AG10803 (cell line): ENCODE data around the gene ZNF511.

ENCODE experiments used
- DNase-seq: peaks from one replicate; pipeline ENCODE4 v3.0.0; 2010; ENCODE audit warnings: low read depth
- H3K4me3 ChIP-seq: 2 replicates; pipeline ENCODE4 v1.5.1; 2011; ENCODE audit warnings: mild to moderate bottlenecking, low read length, control low read depth
- TF ChIP-seq, protein P1 (sequence below): conservative IDR thresholded peaks from 2 replicates; pipeline ENCODE4 v1.5.1; 2011; ENCODE audit warnings: mild to moderate bottlenecking, low read length, control low read depth, inconsistent platforms

The ZNF511 gene

GRCh38 chr10:133344236-133344635, 35.5 kb downstream of the ZNF511 start:
- no peak overlapping the region for H3K4me3 ChIP-seq
- no peak for DNase-seq
- TF ChIP-seq, protein P1, sequence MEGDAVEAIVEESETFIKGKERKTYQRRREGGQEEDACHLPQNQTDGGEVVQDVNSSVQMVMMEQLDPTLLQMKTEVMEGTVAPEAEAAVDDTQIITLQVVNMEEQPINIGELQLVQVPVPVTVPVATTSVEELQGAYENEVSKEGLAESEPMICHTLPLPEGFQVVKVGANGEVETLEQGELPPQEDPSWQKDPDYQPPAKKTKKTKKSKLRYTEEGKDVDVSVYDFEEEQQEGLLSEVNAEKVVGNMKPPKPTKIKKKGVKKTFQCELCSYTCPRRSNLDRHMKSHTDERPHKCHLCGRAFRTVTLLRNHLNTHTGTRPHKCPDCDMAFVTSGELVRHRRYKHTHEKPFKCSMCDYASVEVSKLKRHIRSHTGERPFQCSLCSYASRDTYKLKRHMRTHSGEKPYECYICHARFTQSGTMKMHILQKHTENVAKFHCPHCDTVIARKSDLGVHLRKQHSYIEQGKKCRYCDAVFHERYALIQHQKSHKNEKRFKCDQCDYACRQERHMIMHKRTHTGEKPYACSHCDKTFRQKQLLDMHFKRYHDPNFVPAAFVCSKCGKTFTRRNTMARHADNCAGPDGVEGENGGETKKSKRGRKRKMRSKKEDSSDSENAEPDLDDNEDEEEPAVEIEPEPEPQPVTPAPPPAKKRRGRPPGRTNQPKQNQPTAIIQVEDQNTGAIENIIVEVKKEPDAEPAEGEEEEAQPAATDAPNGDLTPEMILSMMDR = no peak

- no peak for DNase-seq
- TF ChIP-seq, protein P1 = no peak
- no peak overlapping the region for H3K4me3 ChIP-seq
These were observed 37.7 kb downstream of the ZNF511 start for GRCh38 chr10:133346413-133346812.

- no peak overlapping the region for H3K4me3 ChIP-seq
- TF ChIP-seq, protein P1 = no peak
- no peak for DNase-seq
These were observed 39.2 kb downstream of the ZNF511 start for GRCh38 chr10:133347710-133348517.

DNA sequence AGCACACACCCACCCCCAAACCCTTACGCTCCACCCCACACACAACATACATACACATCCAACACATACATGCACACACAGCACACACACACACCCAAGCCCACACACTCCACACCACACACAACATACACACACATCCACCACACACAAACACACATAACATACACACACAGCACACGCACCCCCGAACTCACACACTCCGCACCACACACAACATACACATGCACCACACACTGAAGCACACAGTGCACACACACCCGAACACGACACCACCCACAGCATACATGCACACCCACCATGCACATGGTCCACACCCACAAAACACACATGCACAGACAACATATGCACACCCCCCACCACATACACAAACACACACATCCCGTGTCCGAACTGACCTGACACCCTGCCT, 40.5 kb downstream of the ZNF511 start:
- no peak overlapping the region for H3K4me3 ChIP-seq
- DNase-seq = no peak
- TF ChIP-seq, protein P1 = no peak

DNA sequence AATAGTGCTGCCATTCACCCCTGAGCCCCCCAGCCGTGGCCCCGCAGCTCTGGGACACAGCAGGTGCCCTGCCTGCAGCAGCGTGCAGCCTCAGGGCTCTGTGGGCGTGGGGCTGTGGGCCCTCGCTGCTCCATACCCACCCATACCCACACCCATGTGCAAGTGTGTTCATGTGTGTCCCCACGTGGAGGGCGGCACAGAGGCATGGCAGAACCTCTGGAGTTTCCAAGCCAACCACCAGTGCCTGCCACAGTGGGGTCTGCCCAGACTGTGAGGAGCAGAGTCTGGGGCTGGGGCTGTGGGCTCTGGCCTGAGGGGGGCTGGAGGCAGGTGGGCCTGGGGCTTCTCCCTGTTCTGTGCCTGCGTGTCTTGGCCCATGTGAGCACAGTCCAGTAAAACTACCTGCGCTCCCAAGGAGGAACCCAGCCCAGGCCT, 40.9 kb downstream of the ZNF511 start:
- no peak for DNase-seq
- TF ChIP-seq, protein P1 = no peak

DNA sequence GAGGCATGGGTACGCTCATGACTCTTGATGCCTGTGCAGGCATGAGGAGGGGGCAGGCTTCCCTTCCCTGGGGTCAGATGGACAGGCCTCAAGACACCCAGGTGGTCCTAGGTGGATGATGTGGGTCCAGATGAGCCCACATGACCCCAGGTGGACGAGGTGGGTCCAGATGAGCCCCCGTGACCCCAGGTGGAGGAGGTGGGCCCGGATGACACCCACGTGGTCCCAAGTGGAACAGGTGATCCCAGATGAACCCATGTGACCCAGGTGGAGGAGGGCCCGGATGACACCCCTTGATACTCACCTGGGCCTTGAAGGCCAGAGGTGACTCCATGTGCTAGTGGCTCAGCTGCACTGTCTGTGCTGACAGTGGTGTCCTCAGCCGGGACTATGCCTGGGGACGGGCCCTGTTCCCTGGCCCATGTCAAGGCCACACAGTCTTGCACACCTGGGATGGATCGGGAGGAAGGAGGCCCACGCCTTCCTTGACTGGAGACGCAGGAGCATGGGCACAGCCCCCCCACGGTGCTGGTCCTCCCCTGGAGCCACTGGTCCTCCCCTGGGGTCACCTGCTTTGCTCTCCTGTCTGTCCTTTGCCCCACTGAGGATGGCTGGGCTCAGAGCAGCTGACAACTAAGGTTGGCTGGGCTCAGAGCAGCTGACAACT, 41.7 kb downstream of the ZNF511 start:
- no peak overlapping the region for H3K4me3 ChIP-seq
- DNase-seq = no peak
- TF ChIP-seq, protein P1 = no peak

More for the DNA sequence above, 40.9 kb downstream of the ZNF511 start:
- H3K4me3 ChIP-seq = no peak overlapping the region

- TF ChIP-seq, protein P1 = no peak
- no peak for DNase-seq
These were observed 42.2 kb downstream of the ZNF511 start for GRCh38 chr10:133350950-133351329.

More at GRCh38 chr10:133350950-133351329, 42.2 kb downstream of the ZNF511 start:
- no peak overlapping the region for H3K4me3 ChIP-seq
